HEK293 (cell line): ENCODE data around the gene ITPR2.

Experiments
- CTCF ChIP-seq: fragments of 450-650 bp; formaldehyde crosslinking; IDR thresholded peaks from 2 replicates; pipeline ENCODE4 v1.5.1; 2016; ENCODE audit warnings: missing biosample characterization, missing genetic modification characterization
- TRIM28 ChIP-seq: IDR thresholded peaks from 2 replicates; pipeline ENCODE4 v1.6.1; 2011; ENCODE audit warnings: low read length, control low read depth, borderline replicate concordance
- ZNF146 ChIP-seq: fragments of 450-650 bp; formaldehyde crosslinking; IDR thresholded peaks from 2 replicates; pipeline ENCODE4 v1.5.1; 2016; ENCODE audit warnings: missing biosample characterization, missing genetic modification characterization
- ZNF792 ChIP-seq: fragments of 450-650 bp; formaldehyde crosslinking; IDR thresholded peaks from 2 replicates; pipeline ENCODE4 v1.5.1; 2016; ENCODE audit warnings: missing biosample characterization, missing genetic modification characterization

GRCh38 chr12:26701604-26702215, 131.3 kb downstream of the ITPR2 start:
- TF ChIP-seq CTCF (tag by site-specific recombination) (no peak; the same call in 1 of the 2 replicates), ZNF792 (no peak), TRIM28 (no peak), ZNF146 (tag by site-specific recombination) (no peak)
